Measurements from ENCODE around the gene ERP27. TPM values are rescaled to one million over a fixed set of nuclear protein-coding genes. Genes with fewer than 3 reads are reported as not detected.

Gene ERP27
- total RNA-seq, 1 experiment from 2014 or later = 2.3 TPM

GRCh38 chr12:14923944-14924343 lies 14.4 kb downstream of the ERP27 start:
- intact Hi-C loops (cut with micrococcal nuclease; ENCODE audit: unreplicated experiment) = no loop called here

GRCh38 chr12:14921218-14921617 lies 17.1 kb downstream of the ERP27 start:
- intact Hi-C loops (cut with micrococcal nuclease; ENCODE audit: unreplicated experiment) = no loop called here
- no TSS peak for BruUV-seq (replicated peaks)
- Mint-ChIP-seq H3K27me3 (ENCODE audit: unreplicated experiment) (no peaks in the 10 kb centered on the region), H3K36me3 (ENCODE audit: insufficient read depth, unreplicated experiment) (no peaks in the 10 kb centered on the region), H3K9me3 (ENCODE audit: low read depth, unreplicated experiment) (no peaks in the 10 kb centered on the region), H3K27ac (ENCODE audit: unreplicated experiment) (no peak overlapping the region), H3K4me3 (ENCODE audit: low read depth, unreplicated experiment) (no peak overlapping the region), H3K4me1 (ENCODE audit: low read depth, unreplicated experiment) (no peaks in the 10 kb centered on the region)
- TF ChIP-seq CTCF (IDR thresholded peaks at IDR 0.05; ENCODE audit: unreplicated experiment) = no peak
- CTCF ChIA-PET = interaction anchor here (1.1 kb wide), 1 partner anchor 8 kb away, joined by 4 read pairs; no protein-coding TSS in a partner anchor
- DNase-seq = no peak

More at GRCh38 chr12:14923944-14924343, 14.4 kb downstream of the ERP27 start:
- no peak for DNase-seq
- TF ChIP-seq CTCF (IDR thresholded peaks at IDR 0.05; ENCODE audit: unreplicated experiment) = no peak
- no peak overlapping the region for H3K4me3 Mint-ChIP-seq (ENCODE audit: low read depth, unreplicated experiment)
- no peak overlapping the region for H3K27ac Mint-ChIP-seq (ENCODE audit: unreplicated experiment)
- peaks cover 4% of the 10 kb centered on the region for H3K36me3 Mint-ChIP-seq (ENCODE audit: insufficient read depth, unreplicated experiment)
- CTCF ChIA-PET = no interaction called here
- H3K4me1 Mint-ChIP-seq (ENCODE audit: low read depth, unreplicated experiment) = peaks cover 17% of the 10 kb centered on the region
- no TSS peak for BruUV-seq (replicated peaks)
- no peaks in the 10 kb centered on the region for H3K9me3 Mint-ChIP-seq (ENCODE audit: low read depth, unreplicated experiment)
- no peaks in the 10 kb centered on the region for H3K27me3 Mint-ChIP-seq (ENCODE audit: unreplicated experiment)

GRCh38 chr12:14920475-14921126 lies 17.7 kb downstream of the ERP27 start:
- H3K4me1 Mint-ChIP-seq (ENCODE audit: low read depth, unreplicated experiment) = no peaks in the 10 kb centered on the region
- no peaks in the 10 kb centered on the region for H3K27me3 Mint-ChIP-seq (ENCODE audit: unreplicated experiment)
- H3K36me3 Mint-ChIP-seq (ENCODE audit: insufficient read depth, unreplicated experiment) = no peaks in the 10 kb centered on the region
- no peak overlapping the region for H3K4me3 Mint-ChIP-seq (ENCODE audit: low read depth, unreplicated experiment)
- H3K9me3 Mint-ChIP-seq (ENCODE audit: low read depth, unreplicated experiment) = no peaks in the 10 kb centered on the region
- BruUV-seq (replicated peaks) = no TSS peak
- no peak for DNase-seq
- no peak for TF ChIP-seq CTCF (IDR thresholded peaks at IDR 0.05; ENCODE audit: unreplicated experiment)
- intact Hi-C loops (cut with micrococcal nuclease; ENCODE audit: unreplicated experiment) = no loop called here
- no peak overlapping the region for H3K27ac Mint-ChIP-seq (ENCODE audit: unreplicated experiment)
- CTCF ChIA-PET = no interaction called here

- intact Hi-C loops (cut with micrococcal nuclease; ENCODE audit: unreplicated experiment) = no loop called here
- Mint-ChIP-seq H3K4me1 (ENCODE audit: low read depth, unreplicated experiment) (peaks cover 2% of the 10 kb centered on the region), H3K9me3 (ENCODE audit: low read depth, unreplicated experiment) (no peaks in the 10 kb centered on the region), H3K36me3 (ENCODE audit: insufficient read depth, unreplicated experiment) (no peaks in the 10 kb centered on the region), H3K4me3 (ENCODE audit: low read depth, unreplicated experiment) (no peak overlapping the region), H3K27ac (ENCODE audit: unreplicated experiment) (no peak overlapping the region), H3K27me3 (ENCODE audit: unreplicated experiment) (no peaks in the 10 kb centered on the region)
- DNase-seq = no peak
- CTCF ChIA-PET = no interaction called here
- no TSS peak for BruUV-seq (replicated peaks)
- TF ChIP-seq CTCF (IDR thresholded peaks at IDR 0.05; ENCODE audit: unreplicated experiment) = no peak
These were observed 18.9 kb downstream of the ERP27 start for GRCh38 chr12:14919455-14919854.

Data from Calu3 (cell line).